Tibial artery (tissue), 4 donors: ENCODE results near the gene GALNS.

Source experiments
- DNase-seq, 2 donors: peaks; one replicate each; pipeline ENCODE4 v3.0.0-alpha.2; 2019
- H3K27ac ChIP-seq, 2 donors: fragments of 200-600 bp; sonication (generic) in 1 of 2; 1 replicate in 1 of 2; 2 replicates in 1 of 2; pipeline ENCODE4 v1.5.1; 2018 to 2019; ENCODE audit warnings: mild to moderate bottlenecking in 1 of 2
- H3K27me3 ChIP-seq, 2 donors: fragments of 200-600 bp; sonication (generic) in 1 of 2; one replicate each; pipeline versions ENCODE4 v1.5.1 to v1.6.0; 2016 to 2019
- H3K36me3 ChIP-seq, 3 donors: fragments of 200-600 bp; sonication (generic) in 2 of 3; one replicate each; pipeline ENCODE4 v1.5.1; 2016 to 2019; ENCODE audit warnings: mild to moderate bottlenecking in 2 of 3
- H3K4me1 ChIP-seq, 4 donors: fragments of 200-600 bp; sonication (generic) in 2 of 4; 1 replicate in 3 of 4; 2 replicates in 1 of 4; pipeline ENCODE4 v1.5.1; 2016 to 2019
- H3K4me3 ChIP-seq, 2 donors: fragments of 200-600 bp; sonication (generic) in 1 of 2; 1 replicate in 1 of 2; 2 replicates in 1 of 2; pipeline ENCODE4 v1.5.1; 2018 to 2019; ENCODE audit warnings: mild to moderate bottlenecking in 2 of 2
- H3K9me3 ChIP-seq, 3 donors: fragments of 200-600 bp; sonication (generic) in 1 of 3; one replicate each; pipeline ENCODE4 v1.5.1; 2016 to 2019
- CTCF ChIP-seq, 2 experiments: fragments of 200-600 bp in 1 of 2; fragments of 450-650 bp in 1 of 2; IDR thresholded peaks; one replicate each; pipeline ENCODE4 v1.5.1; 2017 to 2019; ENCODE audit warnings: antibody characterized with exemption in 2 of 2, mild to moderate bottlenecking in 1 of 2, moderate library complexity in 1 of 2
- intact Hi-C: fragments of 100-400 bp; cut with DNase I; formaldehyde crosslinking; loops from one replicate; pipeline ENCODE4 v1.15.0; 2023; ENCODE audit warnings: low total_unique reads

The GALNS gene

GRCh38 chr16:88883117-88883895 lies 26.6 kb upstream of the GALNS start:
- H3K4me3 ChIP-seq: no peak overlapping the region
- DNase-seq: no peak
- intact Hi-C loops: no loop called here

GRCh38 chr16:88882358-88883030 lies 25.7 kb upstream of the GALNS start:
- Histone ChIP-seq H3K4me3 (no peak overlapping the region), H3K27me3 (peaks cover 0 to 71% of the 10 kb centered on the region in 2 donors), H3K36me3 (no peaks in the 10 kb centered on the region), H3K4me1 (peaks cover 0 to 10% (median 0%) of the 10 kb centered on the region in 4 donors), H3K9me3 (no peaks in the 10 kb centered on the region), H3K27ac (no peak overlapping the region)
- intact Hi-C loops: no loop called here
- no peak for TF ChIP-seq CTCF (IDR thresholded peaks at IDR 0.05)
- no peak for DNase-seq

More at GRCh38 chr16:88883117-88883895, 26.6 kb upstream of the GALNS start:
- peaks cover 0 to 63% of the 10 kb centered on the region in 2 donors for H3K27me3 ChIP-seq
- H3K9me3 ChIP-seq: no peaks in the 10 kb centered on the region
- TF ChIP-seq CTCF (IDR thresholded peaks at IDR 0.05): no peak
- H3K27ac ChIP-seq: no peak overlapping the region
- H3K36me3 ChIP-seq: no peaks in the 10 kb centered on the region
- peaks cover 0 to 10% (median 0%) of the 10 kb centered on the region in 4 donors for H3K4me1 ChIP-seq

GRCh38 chr16:88881675-88882357 lies 25.1 kb upstream of the GALNS start:
- TF ChIP-seq CTCF (IDR thresholded peaks at IDR 0.05): no peak
- intact Hi-C loops: no loop called here
- Histone ChIP-seq H3K27me3 (peaks cover 0 to 75% of the 10 kb centered on the region in 2 donors), H3K27ac (no peak overlapping the region), H3K36me3 (peaks cover 0 to under 1% (median 0%) of the 10 kb centered on the region in 3 donors), H3K4me3 (no peak overlapping the region), H3K4me1 (peaks cover 0 to 10% (median 0%) of the 10 kb centered on the region in 4 donors), H3K9me3 (no peaks in the 10 kb centered on the region)
- DNase-seq: no peak

- TF ChIP-seq CTCF (IDR thresholded peaks at IDR 0.05): no peak
- H3K27me3 ChIP-seq: peaks cover 0 to 73% of the 10 kb centered on the region in 2 donors
- peaks cover 0 to 10% (median 0%) of the 10 kb centered on the region in 4 donors for H3K4me1 ChIP-seq
- intact Hi-C loops: no loop called here
- peaks cover 0 to 4% (median 0%) of the 10 kb centered on the region in 3 donors for H3K36me3 ChIP-seq
- no peaks in the 10 kb centered on the region for H3K9me3 ChIP-seq
- no peak overlapping the region for H3K4me3 ChIP-seq
- DNase-seq: no peak
- H3K27ac ChIP-seq: no peak overlapping the region
Measured at GRCh38 chr16:88881007-88881615, 24.4 kb upstream of the GALNS start.

- intact Hi-C loops: no loop called here
- Histone ChIP-seq H3K27ac (no peak overlapping the region), H3K9me3 (no peaks in the 10 kb centered on the region), H3K27me3 (peaks cover 0 to 66% of the 10 kb centered on the region in 2 donors), H3K4me1 (peaks cover 0 to 10% (median 0%) of the 10 kb centered on the region in 4 donors), H3K4me3 (no peak overlapping the region), H3K36me3 (peaks cover 0 to 4% (median 0%) of the 10 kb centered on the region in 3 donors)
- DNase-seq: no peak
- no peak for TF ChIP-seq CTCF (IDR thresholded peaks at IDR 0.05)
Measured at GRCh38 chr16:88880226-88881006, 23.7 kb upstream of the GALNS start.
